ENCODE results near the gene SMIM3. TPM values are rescaled to one million over a fixed set of nuclear protein-coding genes. Genes with fewer than 3 reads are reported as not detected.

Gene SMIM3
- total RNA-seq, 4 donors from 2014 or later: 35.9 to 58.3 (median 47.9) TPM

GRCh38 chr5:150778088-150778516 is 455 bp upstream of the SMIM3 start:
- H3K36me3 ChIP-seq: no peaks in the 10 kb centered on the region
- no peaks in the 10 kb centered on the region for H3K9me3 ChIP-seq
- H3K27ac ChIP-seq: peak overlapping the region; percentile 92 to 96 (median 95)
- 2 to 8% methylated on average over 5 to 7 of the region's 7 CpGs for WGBS, 2 donors (ENCODE audit: low coverage in 1 of 2)
- no peak for ATAC-seq
- H3K4me1 ChIP-seq: peaks cover 22 to 49% (median 32%) of the 10 kb centered on the region in 3 donors
- peak overlapping the region; percentile 75 to 82 for H3K4me3 ChIP-seq
- no peaks in the 10 kb centered on the region for H3K27me3 ChIP-seq
- no peak for TF ChIP-seq POLR2AphosphoS5 (IDR thresholded peaks at IDR 0.05)
- no peak for TF ChIP-seq EP300 (IDR thresholded peaks at IDR 0.05)
- TF ChIP-seq POLR2A (IDR thresholded peaks at IDR 0.05): no peak
- TF ChIP-seq, protein P1, sequence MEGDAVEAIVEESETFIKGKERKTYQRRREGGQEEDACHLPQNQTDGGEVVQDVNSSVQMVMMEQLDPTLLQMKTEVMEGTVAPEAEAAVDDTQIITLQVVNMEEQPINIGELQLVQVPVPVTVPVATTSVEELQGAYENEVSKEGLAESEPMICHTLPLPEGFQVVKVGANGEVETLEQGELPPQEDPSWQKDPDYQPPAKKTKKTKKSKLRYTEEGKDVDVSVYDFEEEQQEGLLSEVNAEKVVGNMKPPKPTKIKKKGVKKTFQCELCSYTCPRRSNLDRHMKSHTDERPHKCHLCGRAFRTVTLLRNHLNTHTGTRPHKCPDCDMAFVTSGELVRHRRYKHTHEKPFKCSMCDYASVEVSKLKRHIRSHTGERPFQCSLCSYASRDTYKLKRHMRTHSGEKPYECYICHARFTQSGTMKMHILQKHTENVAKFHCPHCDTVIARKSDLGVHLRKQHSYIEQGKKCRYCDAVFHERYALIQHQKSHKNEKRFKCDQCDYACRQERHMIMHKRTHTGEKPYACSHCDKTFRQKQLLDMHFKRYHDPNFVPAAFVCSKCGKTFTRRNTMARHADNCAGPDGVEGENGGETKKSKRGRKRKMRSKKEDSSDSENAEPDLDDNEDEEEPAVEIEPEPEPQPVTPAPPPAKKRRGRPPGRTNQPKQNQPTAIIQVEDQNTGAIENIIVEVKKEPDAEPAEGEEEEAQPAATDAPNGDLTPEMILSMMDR (IDR thresholded peaks at IDR 0.05): no peak

DNA sequence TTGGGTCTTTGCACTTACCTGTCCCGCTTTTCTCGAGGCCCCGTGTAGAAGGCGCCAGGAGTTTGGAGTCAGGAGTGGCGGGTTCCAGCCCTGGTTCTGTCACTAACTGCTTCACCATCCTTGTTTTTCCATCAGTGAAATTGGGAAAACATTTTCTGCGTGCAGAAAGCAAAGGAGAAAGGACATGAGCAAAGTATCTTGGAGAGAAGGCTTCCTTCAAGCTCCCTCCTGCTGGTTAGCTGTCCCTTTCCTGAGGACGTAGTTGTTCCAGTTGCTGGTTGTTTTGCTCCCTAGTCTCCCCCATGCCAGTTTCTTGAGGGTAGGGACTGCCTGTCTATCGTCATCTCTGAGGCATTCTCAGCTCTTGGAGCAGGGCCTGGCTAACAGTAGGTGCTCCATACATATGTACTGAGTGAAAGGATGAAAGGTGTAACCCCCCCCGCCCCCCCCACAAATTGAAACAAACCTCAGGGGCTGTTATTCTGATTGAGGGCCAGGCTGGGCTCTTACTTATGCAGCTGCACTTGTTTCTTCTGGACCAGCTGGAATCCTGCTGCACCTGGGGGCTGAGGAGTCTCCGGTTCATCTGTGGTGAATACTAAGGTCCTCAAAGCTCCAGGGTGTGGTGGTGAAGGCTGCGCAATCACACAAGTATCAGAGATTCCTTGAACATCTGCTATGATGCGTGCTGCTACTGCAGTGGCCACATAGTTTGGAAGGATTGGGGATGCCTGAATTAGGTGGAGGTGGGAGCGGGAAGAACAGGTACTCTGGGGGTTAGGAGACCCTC is 1.0 kb downstream of the SMIM3 start:
- Histone ChIP-seq H3K4me1 (peaks cover 30 to 64% (median 42%) of the 10 kb centered on the region in 3 donors), H3K9me3 (no peaks in the 10 kb centered on the region), H3K27ac (peak overlapping the region; percentile 92 to 96 (median 95)), H3K4me3 (peak overlapping the region; percentile 75 to 82), H3K27me3 (no peaks in the 10 kb centered on the region), H3K36me3 (no peaks in the 10 kb centered on the region)
- ATAC-seq: no peak
- 38 to 50% methylated on average over 2 to 6 of the region's 13 CpGs for WGBS, 2 donors (ENCODE audit: low coverage in 1 of 2)
- TF ChIP-seq EP300 (IDR thresholded peaks at IDR 0.05) (no peak), POLR2AphosphoS5 (IDR thresholded peaks at IDR 0.05) (no peak), POLR2A (IDR thresholded peaks at IDR 0.05) (no peak)
- TF ChIP-seq, protein P1 (IDR thresholded peaks at IDR 0.05): no peak

GRCh38 chr5:150780187-150780692 is 1.7 kb downstream of the SMIM3 start:
- peak overlapping the region in 1 of 2 donors; percentile 75 for H3K4me3 ChIP-seq
- TF ChIP-seq EP300 (IDR thresholded peaks at IDR 0.05) (no peak), POLR2A (IDR thresholded peaks at IDR 0.05) (peak; percentile 40 to 44), POLR2AphosphoS5 (IDR thresholded peaks at IDR 0.05) (peak; percentile 89)
- TF ChIP-seq, protein P1 (IDR thresholded peaks at IDR 0.05): no peak
- peaks cover 30 to 64% (median 42%) of the 10 kb centered on the region in 3 donors for H3K4me1 ChIP-seq

DNA sequence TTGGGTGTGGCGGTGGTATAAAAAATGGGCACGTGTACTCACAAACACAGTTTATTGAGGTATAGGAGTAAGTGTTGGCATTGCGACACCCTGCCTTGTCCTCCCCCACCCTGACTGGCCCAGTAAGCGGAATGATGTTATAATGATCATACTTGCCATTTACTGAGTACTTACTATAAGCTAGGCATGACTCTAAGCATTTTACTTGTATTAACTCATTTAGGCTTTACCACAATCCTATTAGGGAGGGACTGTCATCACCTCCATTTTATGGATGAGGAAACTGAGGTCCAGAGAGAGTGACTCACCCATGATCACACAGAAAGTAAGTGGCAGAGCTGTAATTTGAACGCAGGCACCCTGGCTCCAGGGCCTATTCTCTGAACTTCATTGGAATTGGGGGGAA is 2.3 kb downstream of the SMIM3 start:
- H3K4me1 ChIP-seq: peaks cover 30 to 64% (median 42%) of the 10 kb centered on the region in 3 donors
- ATAC-seq: no peak
- H3K27me3 ChIP-seq: no peaks in the 10 kb centered on the region
- peak overlapping the region in 1 of 2 donors; percentile 75 for H3K4me3 ChIP-seq
- no peaks in the 10 kb centered on the region for H3K36me3 ChIP-seq
- no peaks in the 10 kb centered on the region for H3K9me3 ChIP-seq
- no peak for TF ChIP-seq POLR2A (IDR thresholded peaks at IDR 0.05)
- no peak for TF ChIP-seq EP300 (IDR thresholded peaks at IDR 0.05)
- TF ChIP-seq, protein P1 (IDR thresholded peaks at IDR 0.05): no peak
- TF ChIP-seq POLR2AphosphoS5 (IDR thresholded peaks at IDR 0.05): no peak
- peak overlapping the region; percentile 92 to 96 (median 95) for H3K27ac ChIP-seq
- WGBS, 2 donors (ENCODE audit: low coverage in 1 of 2): 71 to 84% methylated on average over 4 to 5 of the region's 5 CpGs

More at GRCh38 chr5:150780187-150780692, 1.7 kb downstream of the SMIM3 start:
- Histone ChIP-seq H3K9me3 (no peaks in the 10 kb centered on the region), H3K36me3 (no peaks in the 10 kb centered on the region), H3K27me3 (no peaks in the 10 kb centered on the region), H3K27ac (peak overlapping the region; percentile 92 to 96 (median 95))
- 39 to 67% methylated on average over 3 to 5 of the region's 6 CpGs for WGBS, 2 donors (ENCODE audit: low coverage in 1 of 2)
- peak; percentile 17 for ATAC-seq

All from gastroesophageal sphincter (tissue), 4 donors.